Activated CD8-positive, alpha-beta memory T cell treated with anti-CD3 and anti-CD28 coated beads, Interleukin-2, amount 50 U/mL, for 1 hour (primary cell): ENCODE results near the gene COX7A2.
A peak's percentile ranks its signal among the peaks of the same experiment; 100 is the strongest.

Experiments
- DNase-seq: peaks from one replicate; pipeline ENCODE4 v3.0.0-alpha.2; 2020; ENCODE audit errors: extremely low read depth

Gene COX7A2, protein sequence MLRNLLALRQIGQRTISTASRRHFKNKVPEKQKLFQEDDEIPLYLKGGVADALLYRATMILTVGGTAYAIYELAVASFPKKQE

DNA sequence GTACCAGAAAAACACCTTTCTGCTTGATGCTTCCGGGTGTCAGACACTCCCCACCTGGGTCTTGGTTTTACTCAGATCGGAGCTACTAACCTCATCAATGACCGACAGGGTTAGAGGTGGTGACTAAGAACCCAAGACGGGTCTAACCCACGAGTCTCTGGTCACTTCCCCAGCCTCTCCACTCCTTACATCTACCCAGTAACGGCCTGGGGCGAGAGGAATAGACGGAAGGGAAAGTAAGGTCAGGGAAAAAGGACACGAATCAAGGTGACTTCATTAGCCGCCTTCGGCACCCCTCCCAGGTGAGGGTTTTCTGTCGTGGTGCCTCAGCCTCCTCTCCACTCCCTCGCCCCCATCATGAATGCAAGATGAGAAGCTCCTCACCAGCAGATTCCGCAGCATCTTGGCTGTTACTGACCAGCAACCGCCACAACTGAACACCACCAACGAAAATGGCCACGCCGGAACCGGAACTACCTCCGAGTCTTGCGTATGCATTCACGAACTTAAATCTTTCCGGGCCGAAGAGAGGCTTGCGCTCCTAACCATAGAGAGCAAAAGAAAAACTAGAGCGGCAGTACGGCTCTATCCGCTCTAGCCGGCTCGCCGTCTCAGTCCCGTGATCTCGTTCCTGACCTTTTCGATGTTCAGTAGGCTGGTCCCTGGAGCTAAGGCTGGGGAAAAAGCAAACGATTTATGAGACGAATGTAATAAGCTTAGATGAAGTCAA, at the start of gene COX7A2:
Gene COX7A2 (minus strand): TSS at position 469 of the 730 bp plus-strand sequence. CDS start 67 bp downstream, at position 402.
- DNase-seq = peak; percentile 66

DNA sequence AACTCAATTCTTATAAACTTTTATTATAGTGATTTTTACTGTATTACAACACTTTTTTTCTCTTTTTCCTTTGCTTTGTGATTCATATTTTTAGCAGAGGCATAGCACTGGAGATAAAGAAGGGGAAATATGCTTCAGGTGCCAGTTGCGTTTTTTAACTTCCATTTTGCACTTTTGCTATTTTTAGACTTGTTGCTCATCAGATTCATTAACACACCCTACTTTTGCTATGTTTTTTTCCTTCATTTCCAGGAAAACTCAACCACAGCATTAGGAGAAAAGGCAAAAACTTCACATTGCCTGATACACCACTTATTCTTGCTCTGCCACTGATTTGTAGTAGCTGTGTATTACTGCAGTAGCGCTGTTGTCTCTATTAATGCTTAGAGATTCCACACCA, 49.0 kb upstream of the COX7A2 start:
- DNase-seq = no peak

DNA sequence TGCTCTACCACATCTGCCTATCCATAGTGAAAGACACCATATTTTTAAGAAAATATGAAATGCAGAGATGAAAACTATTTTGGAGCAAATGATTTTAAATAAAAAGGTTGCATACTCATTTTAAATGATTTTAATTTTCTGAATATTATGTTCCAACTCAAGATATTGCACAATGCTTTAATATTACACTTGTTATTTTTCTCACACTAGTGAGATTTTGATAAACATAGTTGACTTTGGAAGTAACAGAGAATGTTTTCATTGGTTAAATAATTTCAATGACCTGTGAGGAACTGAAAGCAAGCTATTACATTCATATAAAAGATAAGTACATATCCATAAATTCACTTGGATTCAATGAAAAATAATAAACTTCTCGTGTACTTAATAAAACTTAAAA, 48.1 kb upstream of the COX7A2 start:
- DNase-seq = no peak

DNA sequence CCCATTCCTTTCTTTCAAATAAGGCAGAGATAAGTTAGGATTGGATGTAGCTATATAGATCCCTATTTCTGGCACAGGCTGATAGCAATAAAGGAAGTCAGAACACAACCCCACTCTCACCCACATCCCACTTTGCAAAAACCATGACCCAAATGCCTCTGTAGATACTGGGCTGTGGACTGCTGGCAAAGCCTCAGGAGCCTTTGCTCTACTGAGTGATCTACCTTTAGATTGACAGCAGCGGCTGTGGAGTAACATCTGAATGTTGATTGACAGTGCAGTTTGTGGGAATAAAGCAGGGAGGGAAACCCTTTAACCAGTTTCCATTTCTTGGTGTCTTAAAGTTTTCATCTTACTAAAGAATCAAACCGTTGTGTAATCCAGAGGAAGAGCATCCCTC, 47.7 kb upstream of the COX7A2 start:
- DNase-seq = no peak

DNA sequence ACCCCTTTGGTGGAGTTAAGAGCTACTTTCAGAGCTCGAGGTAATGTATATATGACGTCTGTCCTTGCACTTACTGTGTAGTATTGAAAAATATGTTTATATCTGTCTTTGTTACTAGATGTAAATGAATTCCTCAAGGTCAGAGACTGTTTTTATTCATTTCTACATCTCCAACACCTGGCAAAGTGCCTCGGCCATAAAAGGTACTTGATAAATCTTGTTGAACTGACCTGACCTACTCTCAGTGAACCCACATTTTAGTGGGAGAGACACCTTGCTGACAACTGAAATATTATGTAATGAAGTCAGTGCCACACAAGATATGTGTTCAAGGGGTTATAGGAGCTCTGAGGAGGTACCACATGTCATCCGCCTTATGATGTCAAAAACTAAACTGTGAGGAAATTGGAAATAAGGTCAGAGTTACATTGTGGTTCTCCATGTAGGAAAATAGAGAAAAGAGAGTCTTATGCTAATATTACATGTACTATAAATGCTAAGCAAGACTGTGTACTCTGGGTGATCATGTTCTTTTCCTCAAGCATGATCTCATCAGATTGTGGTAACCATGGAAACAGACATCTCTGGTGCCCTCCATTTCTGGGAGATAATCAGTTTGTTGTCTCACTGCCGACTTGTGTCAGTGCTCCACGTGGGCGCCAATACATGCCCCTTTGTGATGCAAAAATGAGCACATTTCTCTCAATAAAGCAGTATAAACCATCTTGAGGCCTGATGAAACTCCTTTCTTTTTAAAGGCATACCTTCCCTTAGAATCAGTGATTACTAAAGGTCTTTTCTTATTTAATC, 46.7 kb upstream of the COX7A2 start:
- no peak for DNase-seq

DNA sequence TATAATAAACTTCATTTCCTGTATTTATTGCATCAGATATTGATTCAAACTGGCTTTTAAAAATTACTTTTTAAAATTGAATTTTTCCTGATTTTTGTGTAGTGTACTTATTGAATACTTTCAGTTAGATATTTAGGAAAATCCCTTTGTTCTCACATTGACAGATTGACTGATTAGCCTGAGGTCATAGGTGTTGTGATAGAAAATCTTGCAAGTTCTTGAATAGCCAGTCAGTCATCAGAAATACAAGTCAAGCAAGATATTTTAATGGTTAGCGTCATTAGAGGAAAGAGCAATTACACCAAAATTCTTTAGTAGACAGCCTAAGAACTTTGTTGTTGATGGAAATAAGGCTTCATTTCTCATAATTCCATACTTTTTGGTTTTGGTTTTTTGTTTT, 44.4 kb upstream of the COX7A2 start:
- no peak for DNase-seq

DNA sequence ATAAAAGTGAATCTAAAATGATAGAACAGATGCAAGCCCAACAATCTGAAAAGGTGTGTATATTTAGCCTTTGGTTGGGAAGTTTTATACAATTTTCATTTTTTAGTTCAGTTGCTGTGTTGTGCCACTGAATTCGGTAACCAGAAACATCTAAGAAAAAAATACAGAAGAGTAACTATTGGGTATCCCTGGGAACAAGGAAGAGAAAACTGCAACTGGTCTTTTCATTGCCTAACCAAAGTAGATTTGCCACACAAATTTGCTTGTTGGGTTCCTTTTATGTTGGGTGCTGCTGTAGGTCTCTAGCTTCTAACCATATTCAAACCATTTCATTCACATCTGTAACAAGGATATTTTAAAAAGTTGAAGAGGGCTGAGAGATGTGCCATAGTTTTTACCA, 43.8 kb upstream of the COX7A2 start:
- no peak for DNase-seq

DNA sequence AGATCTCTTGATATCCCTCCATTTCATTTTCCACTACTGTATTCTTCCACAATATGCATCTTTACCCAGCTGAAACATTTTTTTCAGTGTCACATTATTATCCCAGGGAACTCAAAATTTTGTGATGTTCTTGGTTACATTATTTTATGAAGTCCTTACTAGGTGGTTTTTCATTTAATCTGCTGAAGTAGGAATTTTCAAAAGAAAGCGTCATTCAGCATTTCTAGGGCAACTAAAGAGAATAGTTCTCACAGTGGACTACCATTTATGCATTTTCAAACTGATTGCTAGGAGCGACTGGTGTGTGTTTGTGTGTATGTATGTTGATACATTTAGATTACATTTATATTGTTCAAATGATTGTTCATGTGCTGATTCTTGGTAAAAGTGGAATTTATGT, 43.4 kb upstream of the COX7A2 start:
- no peak for DNase-seq

DNA sequence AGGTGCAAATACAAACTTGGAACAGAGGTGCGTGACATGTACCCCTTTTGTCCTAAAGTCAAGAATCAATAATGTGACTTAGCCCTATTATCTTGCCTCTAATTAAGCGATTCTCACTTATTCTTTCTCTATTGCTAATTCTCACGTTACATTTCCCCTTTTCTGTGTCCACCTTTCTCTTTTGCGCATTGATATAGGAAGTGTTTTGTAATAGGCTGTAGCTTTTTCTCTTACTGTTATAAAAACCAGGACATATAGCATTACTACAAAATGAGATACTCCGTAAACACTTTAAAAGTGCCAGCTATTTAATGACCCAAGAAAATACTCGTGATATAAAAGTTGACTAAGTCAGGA, 41.7 kb upstream of the COX7A2 start:
- no peak for DNase-seq

DNA sequence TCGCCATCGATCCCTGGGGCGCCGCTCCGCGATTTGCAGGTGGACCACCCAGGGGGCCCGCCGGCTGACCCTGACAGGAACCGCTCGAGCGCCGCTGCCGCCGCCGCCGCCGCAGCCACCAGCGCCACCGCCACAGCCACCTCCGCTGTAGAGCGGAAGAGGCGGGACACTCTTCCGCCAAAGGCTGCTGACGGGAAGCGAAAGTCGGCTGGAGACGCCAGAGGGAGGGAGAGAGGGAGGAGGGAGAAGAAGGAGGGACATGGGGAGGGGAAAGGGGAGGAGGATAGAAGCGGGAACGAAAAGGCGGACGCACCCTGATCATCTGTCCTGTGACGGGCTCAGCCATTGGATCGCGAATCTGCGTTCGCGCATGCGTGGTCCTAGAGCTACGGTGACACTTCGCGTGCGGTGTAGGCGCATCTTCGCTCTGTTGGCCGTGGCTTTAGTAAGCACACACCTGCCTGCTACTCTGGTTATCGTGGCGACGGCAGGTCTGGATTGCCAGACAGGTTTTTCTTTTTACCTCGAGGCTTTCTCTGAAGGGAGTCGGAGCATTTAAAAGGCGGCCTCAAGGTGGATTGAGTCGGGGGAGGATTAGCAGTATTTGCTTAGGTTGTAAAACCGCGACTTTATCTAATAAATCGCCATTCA, 41.2 kb upstream of the COX7A2 start, which contains the start of gene TMEM30A:
Gene TMEM30A (minus strand): TSS at position 161 of the 651 bp plus-strand sequence. CDS start 154 bp downstream, at position 7.
- DNase-seq = peak; percentile 95

DNA sequence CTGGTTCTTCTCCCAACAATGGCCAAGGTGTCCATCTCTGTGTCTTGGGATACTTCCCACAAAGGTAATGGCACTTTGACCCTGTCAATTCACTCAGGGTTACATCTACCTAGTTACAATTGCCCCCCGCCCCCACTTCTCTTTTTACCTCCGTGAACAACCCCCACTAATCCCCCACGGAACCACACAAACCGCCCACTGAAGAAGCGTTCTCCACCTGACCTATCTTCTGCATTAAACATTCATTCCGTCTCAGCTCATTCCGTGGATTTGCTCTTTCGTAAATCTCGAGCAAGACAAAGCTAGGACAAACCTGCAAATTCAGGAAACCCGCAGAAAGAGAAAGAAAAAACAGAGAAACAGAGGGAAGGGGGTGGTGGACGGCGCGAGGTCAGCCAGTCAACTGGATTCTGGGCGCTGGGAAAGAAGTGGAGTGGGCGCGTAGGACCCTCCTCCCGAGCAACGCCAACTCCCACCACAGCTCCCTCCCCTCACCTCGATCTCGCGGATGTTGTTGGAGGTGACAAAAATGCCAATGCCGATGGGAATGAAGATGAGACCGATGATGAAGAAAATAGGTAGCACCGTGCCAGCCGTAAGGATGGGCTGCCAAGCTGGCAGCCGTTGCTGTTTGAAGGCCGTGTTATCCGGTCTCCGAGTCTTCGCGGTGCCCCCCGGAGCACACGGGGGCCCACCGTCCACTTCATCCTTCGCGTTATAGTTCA, 40.5 kb upstream of the COX7A2 start:
- DNase-seq = no peak

DNA sequence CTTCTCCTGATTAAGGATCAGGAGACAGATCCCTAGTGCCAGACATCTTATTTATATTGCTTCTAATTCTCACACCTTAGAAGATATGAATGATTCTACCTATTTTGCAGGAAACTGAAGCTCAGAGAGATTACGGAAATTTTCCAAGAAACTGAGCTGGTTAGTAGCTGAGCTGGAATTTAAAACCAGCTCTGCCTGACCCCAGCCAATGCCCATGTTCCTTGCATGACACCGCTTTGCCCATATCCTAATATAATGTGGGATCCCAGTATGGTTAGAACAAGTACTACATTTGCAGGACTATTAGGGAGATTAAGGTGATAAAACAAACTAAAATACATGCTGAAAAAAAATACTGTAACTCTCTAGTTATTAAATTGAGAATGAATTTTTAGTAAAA, 39.1 kb upstream of the COX7A2 start:
- DNase-seq = no peak

DNA sequence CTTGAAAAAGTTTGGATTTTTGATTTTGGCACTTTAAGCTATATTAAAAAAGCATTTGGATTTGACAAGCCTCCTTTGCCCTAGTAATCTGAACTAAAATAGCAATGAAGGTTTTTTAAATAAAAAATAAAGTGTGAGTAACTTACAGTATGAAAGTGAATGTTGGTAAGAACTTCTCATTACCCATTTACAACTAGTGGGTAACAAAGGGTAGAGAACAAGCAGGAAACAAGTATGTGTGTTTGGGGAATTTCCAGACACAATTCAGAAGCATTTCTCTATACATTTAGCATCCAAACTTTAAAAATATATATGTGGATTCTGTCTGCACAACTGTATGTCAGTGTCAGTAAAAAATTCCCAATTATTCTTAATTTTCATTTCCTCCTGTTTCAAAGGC, 38.1 kb upstream of the COX7A2 start:
- no peak for DNase-seq

DNA sequence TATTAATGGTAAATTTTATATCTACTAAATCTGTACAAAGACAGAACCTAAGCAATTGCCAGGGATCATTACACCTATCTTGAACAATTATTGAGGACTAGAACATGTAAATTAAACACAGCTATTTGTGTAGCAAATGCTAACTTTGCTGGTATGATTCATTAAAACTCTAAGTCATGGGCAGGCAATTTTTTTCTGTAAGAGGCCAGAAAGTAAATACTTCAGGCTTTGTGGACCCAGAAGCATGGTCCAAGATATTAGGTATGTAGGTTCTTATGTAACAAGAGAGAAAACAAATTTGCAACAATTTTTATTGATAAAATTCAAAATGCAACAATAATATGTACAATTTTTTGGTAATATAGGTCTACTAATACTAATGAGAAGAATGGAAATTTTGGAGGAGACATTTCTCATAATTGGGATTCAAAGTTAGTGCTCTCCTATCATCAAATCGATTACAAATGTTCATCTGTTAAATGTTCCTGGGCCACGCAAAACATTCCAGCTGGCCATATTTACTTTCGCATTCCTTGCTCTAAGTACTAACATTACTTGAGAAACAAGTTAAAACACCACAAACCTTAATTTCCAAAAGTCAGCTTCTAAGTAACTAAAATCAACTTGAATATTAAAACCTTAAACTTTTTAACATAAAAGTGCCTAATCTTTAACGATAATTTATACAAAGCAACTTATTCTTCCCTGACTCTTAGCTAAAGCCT, 36.7 kb upstream of the COX7A2 start:
- no peak for DNase-seq

DNA sequence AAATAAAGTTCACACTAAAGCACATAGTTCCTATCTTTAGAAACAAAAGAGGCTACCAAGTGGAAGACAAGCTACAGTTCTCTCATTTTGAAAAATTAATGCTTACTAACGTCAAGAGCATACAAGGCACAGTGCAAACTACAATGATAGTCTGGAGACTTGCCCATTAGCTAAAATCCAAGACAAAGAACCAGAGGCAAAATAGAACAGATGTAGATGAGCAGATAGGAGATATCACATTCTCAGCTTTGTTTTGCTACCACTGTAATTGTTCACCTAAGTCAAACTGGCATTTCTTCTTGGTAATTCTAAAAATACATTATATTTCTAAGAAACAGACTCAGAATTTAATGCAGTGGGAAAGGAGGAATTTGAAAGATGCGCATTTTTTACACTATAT, 35.8 kb upstream of the COX7A2 start:
- DNase-seq = no peak

DNA sequence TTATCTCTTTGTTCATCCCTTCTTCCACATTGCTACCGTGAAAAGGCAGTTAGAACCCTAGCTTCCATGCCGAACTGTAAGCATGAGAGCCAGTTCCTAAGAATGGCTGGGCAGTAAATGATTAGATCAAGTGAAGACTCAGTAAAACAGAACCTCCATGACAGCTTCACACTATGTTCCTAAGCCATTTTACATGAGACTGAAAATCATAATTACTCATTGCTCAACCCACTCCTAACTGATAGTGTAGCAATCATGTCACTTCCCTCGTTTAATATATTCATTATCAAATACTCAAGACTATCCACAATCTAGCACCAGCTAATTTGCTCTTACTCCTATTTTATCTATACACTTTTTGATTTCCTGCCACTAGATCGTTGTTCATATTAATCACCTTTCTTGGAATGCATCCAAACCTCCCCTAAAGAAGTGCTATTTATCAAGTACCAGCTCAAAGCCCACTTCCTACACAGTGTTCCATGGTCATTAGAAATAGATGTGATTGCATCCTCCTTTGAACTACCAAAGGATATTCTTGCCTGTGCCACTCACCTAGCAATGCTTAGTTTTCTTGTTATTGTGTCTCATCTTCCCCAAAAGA, 35.0 kb upstream of the COX7A2 start:
- no peak for DNase-seq

DNA sequence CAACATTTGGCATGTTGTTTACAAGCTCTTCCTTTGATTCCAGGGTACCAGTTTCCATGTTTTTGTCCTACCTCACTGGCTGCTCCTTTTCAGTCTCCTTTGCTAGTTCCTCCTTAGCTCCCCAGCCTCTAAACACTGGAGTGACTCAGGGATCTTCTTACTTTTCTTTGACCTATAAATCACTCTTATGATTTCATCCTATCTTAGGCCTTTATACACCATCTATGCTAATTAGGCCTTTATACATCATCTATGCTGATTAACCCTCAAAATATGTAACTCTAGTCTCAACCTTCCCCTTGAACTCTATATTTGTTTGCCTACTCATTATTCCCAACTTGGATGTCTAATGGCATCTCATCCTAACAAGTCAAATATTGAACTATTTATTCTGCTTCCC, 31.5 kb upstream of the COX7A2 start:
- no peak for DNase-seq

DNA sequence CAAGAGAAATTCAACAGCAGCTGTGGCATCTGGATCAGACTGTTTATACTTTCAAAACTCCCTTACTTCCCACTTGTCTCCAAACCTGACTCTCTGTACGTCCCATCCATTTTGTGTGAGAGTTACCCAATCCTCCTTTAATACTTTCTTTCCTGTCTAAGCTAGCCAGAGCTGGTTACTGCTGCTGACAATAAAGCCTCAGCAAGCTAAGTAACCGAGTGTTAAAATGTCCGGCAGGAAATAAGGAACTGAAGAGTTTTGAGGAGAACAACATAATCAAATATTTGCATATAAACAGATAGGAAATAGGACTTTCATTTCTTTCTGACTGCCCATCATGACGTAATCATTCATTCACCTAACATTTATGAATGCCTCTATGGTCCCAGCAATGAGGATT, 29.4 kb upstream of the COX7A2 start:
- no peak for DNase-seq

DNA sequence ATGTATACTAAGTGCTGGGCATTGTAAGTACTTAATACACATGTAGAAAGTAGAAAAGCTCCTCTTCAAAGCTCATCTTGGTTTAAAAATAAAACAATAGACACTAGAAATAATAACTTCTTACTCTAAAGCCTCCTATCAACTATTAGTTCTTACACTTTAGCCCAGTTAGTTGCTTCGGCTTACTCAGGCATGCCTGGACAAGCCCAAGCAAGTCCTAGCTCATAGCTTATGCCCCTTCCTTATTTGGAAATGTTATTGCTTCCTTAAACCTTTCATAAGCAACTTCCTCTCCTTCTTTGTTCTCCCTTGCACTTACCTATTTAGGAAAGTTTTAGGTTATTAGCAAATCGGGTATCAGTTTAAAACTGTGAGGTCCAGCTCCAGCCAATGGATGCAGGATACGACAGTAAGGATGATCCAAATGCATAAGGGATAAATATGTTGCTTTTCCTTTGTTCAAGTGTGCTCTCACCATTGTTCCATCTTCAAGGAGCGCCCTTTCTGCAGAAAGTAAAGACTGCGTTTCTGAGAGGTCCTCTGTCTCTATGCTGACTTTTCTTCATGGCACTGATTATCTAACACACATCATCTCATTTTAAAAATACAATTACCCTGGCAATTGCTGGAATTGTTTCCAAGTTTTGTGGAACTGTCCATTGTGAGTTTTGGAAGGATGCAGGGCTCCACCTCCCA, 28.7 kb upstream of the COX7A2 start:
- DNase-seq = no peak

DNA sequence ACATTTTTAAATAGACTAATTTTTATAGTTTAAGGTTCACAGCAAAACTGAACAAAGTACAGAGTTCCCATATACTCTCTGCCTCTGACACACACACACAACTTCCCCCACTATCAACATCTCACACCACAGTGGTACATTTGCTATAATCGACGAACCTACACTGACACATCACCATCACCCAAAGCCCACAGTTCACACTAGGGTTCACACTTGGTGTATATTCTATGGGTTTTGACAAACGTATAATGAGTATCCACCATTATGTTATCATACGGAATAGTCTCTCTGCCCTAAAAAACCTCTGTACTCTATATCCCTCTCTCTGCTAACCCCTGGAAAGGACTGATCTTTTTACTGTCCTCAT, 25.4 kb upstream of the COX7A2 start:
- no peak for DNase-seq
